Mesenchymal stem cell (in vitro differentiated cells and primary cell): ENCODE measurements around the gene SIN3B.

ENCODE experiments used
- DNase-seq: peaks from one replicate; pipeline ENCODE4 v3.0.0-alpha.2; 2013
- H2AFZ ChIP-seq: one replicate; pipeline ENCODE4 v1.6.1; 2013; ENCODE audit warnings: low read depth, mild to moderate bottlenecking, control low read depth, inconsistent platforms, low read length, moderate library complexity
- H2AK5ac ChIP-seq: 2 replicates; pipeline ENCODE4 v1.6.1; 2013; ENCODE audit warnings: low read length, moderate library complexity, mild to moderate bottlenecking, inconsistent platforms; ENCODE audit not compliant: severe bottlenecking
- H2BK120ac ChIP-seq: one replicate; pipeline ENCODE4 v1.6.1; 2013; ENCODE audit warnings: low read depth, mild to moderate bottlenecking, inconsistent platforms, low read length, moderate library complexity
- H2BK12ac ChIP-seq, 2 experiments: one replicate each; pipeline ENCODE4 v1.6.1; 2013; ENCODE audit warnings: inconsistent platforms in 2 of 2, low read length in 2 of 2, mild to moderate bottlenecking in 2 of 2, moderate library complexity in 2 of 2, control low read depth in 1 of 2
- H2BK15ac ChIP-seq: one replicate; pipeline ENCODE4 v1.6.1; 2013; ENCODE audit warnings: mild to moderate bottlenecking, low read depth, inconsistent platforms; ENCODE audit not compliant: poor library complexity, severe bottlenecking
- H2BK5ac ChIP-seq: 2 replicates; pipeline ENCODE4 v1.6.1; 2013; ENCODE audit warnings: low read depth, mild to moderate bottlenecking, low read length, control low read depth, inconsistent platforms; ENCODE audit not compliant: poor library complexity, severe bottlenecking
- H3K14ac ChIP-seq, 2 experiments: one replicate each; pipeline ENCODE4 v1.6.1; 2013; ENCODE audit warnings: inconsistent platforms in 2 of 2, low read length in 2 of 2, control low read depth in 1 of 2, mild to moderate bottlenecking in 1 of 2, moderate library complexity in 1 of 2
- H3K18ac ChIP-seq, 2 experiments: one replicate each; pipeline ENCODE4 v1.6.1; 2013; ENCODE audit warnings: inconsistent platforms in 2 of 2, low read length in 2 of 2, control low read depth in 1 of 2, low read depth in 1 of 2, mild to moderate bottlenecking in 1 of 2
- H3K23ac ChIP-seq, 2 experiments: one replicate each; pipeline ENCODE4 v1.6.1; 2013; ENCODE audit warnings: inconsistent platforms in 2 of 2, low read length in 2 of 2, mild to moderate bottlenecking in 2 of 2, moderate library complexity in 2 of 2, control low read depth in 1 of 2
- H3K27ac ChIP-seq: 2 replicates; pipeline ENCODE4 v1.5.1; 2013; ENCODE audit warnings: mild to moderate bottlenecking, moderate library complexity, low read length, control low read depth, inconsistent platforms; ENCODE audit not compliant: poor library complexity, severe bottlenecking
- H3K27me3 ChIP-seq, 2 experiments: 2 replicates each; pipeline versions ENCODE4 v1.6.1 to v1.7.0; 2013; ENCODE audit warnings: low read length in 2 of 2, mild to moderate bottlenecking in 2 of 2, moderate library complexity in 2 of 2, control low read depth in 1 of 2, inconsistent platforms in 1 of 2; ENCODE audit not compliant: control insufficient read depth in 1 of 2, insufficient read depth in 1 of 2
- H3K36me3 ChIP-seq, 2 experiments: 2 replicates each; pipeline versions ENCODE4 v1.6.1 to v1.7.0; 2013; ENCODE audit warnings: low read length in 2 of 2, control low read depth in 1 of 2, inconsistent platforms in 1 of 2, low read depth in 1 of 2, mild to moderate bottlenecking in 1 of 2; ENCODE audit not compliant: insufficient read depth in 2 of 2, control insufficient read depth in 1 of 2
- H3K4ac ChIP-seq, 2 experiments: one replicate each; pipeline ENCODE4 v1.6.1; 2013; ENCODE audit warnings: inconsistent platforms in 2 of 2, low read length in 2 of 2, mild to moderate bottlenecking in 2 of 2, moderate library complexity in 2 of 2, control low read depth in 1 of 2, low read depth in 1 of 2
- H3K4me1 ChIP-seq: 2 replicates; pipeline ENCODE4 v1.6.1; 2013; ENCODE audit warnings: low read depth, low read length, control low read depth; ENCODE audit not compliant: control insufficient read depth, insufficient read depth
- H3K4me2 ChIP-seq: 2 replicates; pipeline ENCODE4 v1.6.1; 2013; ENCODE audit warnings: low read length, mild to moderate bottlenecking, inconsistent platforms; ENCODE audit not compliant: poor library complexity, severe bottlenecking
- H3K4me3 ChIP-seq, 2 experiments: 2 replicates each; pipeline versions ENCODE4 v1.5.1 to v1.7.0; 2013; ENCODE audit warnings: low read length in 2 of 2, mild to moderate bottlenecking in 2 of 2, control low read depth in 1 of 2, low read depth in 1 of 2; ENCODE audit not compliant: insufficient read depth in 1 of 2
- H3K79me1 ChIP-seq: replicated peaks from 2 replicates; pipeline ENCODE4 v1.6.1; 2013; ENCODE audit warnings: mild to moderate bottlenecking, control low read depth, low read length, inconsistent platforms; ENCODE audit not compliant: poor library complexity, severe bottlenecking
- H3K9ac ChIP-seq: 2 replicates; pipeline ENCODE4 v1.7.0; 2013; ENCODE audit warnings: mild to moderate bottlenecking, low read length, moderate library complexity
- H3K9me3 ChIP-seq: 2 replicates; pipeline ENCODE4 v1.7.0; 2013; ENCODE audit warnings: mild to moderate bottlenecking, low read length; ENCODE audit not compliant: control insufficient read depth
- H4K8ac ChIP-seq: one replicate; pipeline ENCODE4 v1.6.1; 2013; ENCODE audit warnings: inconsistent platforms, mild to moderate bottlenecking, low read length, moderate library complexity
- H4K91ac ChIP-seq: one replicate; pipeline ENCODE4 v1.6.1; 2013; ENCODE audit warnings: mild to moderate bottlenecking, low read length, inconsistent platforms
- WGBS: methylation state at CpG from one replicate; pipeline ENCODE4 v1.1.7; 2013; ENCODE audit warnings: mixed read lengths; 5-methylcytosine and 5-hydroxymethylcytosine counted together

Gene SIN3B

GRCh38 chr19:16903347-16903746 lies 74.1 kb downstream of the SIN3B start:
- Histone ChIP-seq H4K8ac (no peak overlapping the region), H3K18ac (no peak overlapping the region), H2BK120ac (no peak overlapping the region), H3K4me3 (no peak overlapping the region), H3K9me3 (no peaks in the 10 kb centered on the region), H3K4me2 (no peak overlapping the region), H2BK12ac (no peak overlapping the region), H3K23ac (no peak overlapping the region), H3K27ac (no peak overlapping the region), H4K91ac (no peak overlapping the region), H2BK5ac (no peak overlapping the region), H3K4ac (no peak overlapping the region), H2BK15ac (no peak overlapping the region), H3K9ac (no peak overlapping the region), H2AFZ (no peak overlapping the region), H3K36me3 (no peaks in the 10 kb centered on the region), H3K14ac (no peak overlapping the region), H3K4me1 (no peaks in the 10 kb centered on the region), H3K27me3 (peaks cover 7 to 12% of the 10 kb centered on the region in 2 experiments), H2AK5ac (no peak overlapping the region), H3K79me1 (no peaks in the 10 kb centered on the region)
- no peak for DNase-seq
- WGBS, result 96% methylated on average over 5 of the region's 7 CpGs

GRCh38 chr19:16904599-16904998 lies 75.4 kb downstream of the SIN3B start:
- Histone ChIP-seq H2AFZ (no peak overlapping the region), H3K4me2 (no peak overlapping the region), H4K8ac (no peak overlapping the region), H3K14ac (no peak overlapping the region), H2BK15ac (no peak overlapping the region), H3K36me3 (no peaks in the 10 kb centered on the region), H4K91ac (no peak overlapping the region), H2BK12ac (no peak overlapping the region), H2BK5ac (no peak overlapping the region), H3K79me1 (no peaks in the 10 kb centered on the region), H3K9me3 (no peaks in the 10 kb centered on the region), H3K9ac (no peak overlapping the region), H2BK120ac (no peak overlapping the region), H3K18ac (no peak overlapping the region), H3K4ac (no peak overlapping the region), H3K27ac (no peak overlapping the region), H2AK5ac (no peak overlapping the region), H3K4me3 (no peak overlapping the region), H3K4me1 (peaks cover 2% of the 10 kb centered on the region), H3K23ac (no peak overlapping the region), H3K27me3 (peaks cover 10 to 12% of the 10 kb centered on the region in 2 experiments)
- 44% methylated on average over 5 of the region's 5 CpGs for WGBS
- DNase-seq, result no peak

- Histone ChIP-seq H3K4ac (no peak overlapping the region), H3K4me2 (no peak overlapping the region), H3K79me1 (no peaks in the 10 kb centered on the region), H3K9ac (no peak overlapping the region), H4K91ac (peak overlapping the region; percentile 61), H2BK15ac (no peak overlapping the region), H2AFZ (no peak overlapping the region), H3K4me1 (peaks cover 2% of the 10 kb centered on the region), H3K23ac (no peak overlapping the region), H2AK5ac (no peak overlapping the region), H3K9me3 (peaks cover 18% of the 10 kb centered on the region), H3K27me3 (peaks cover 6 to 10% of the 10 kb centered on the region in 2 experiments), H3K14ac (no peak overlapping the region), H2BK5ac (no peak overlapping the region), H2BK120ac (no peak overlapping the region), H3K18ac (no peak overlapping the region), H2BK12ac (no peak overlapping the region), H3K36me3 (no peaks in the 10 kb centered on the region), H3K4me3 (no peak overlapping the region), H4K8ac (no peak overlapping the region), H3K27ac (no peak overlapping the region)
- WGBS, result 78% methylated on average over 12 of the region's 12 CpGs
- DNase-seq, result no peak
Observed at GRCh38 chr19:16908759-16909158, 79.6 kb downstream of the SIN3B start.

- no peak for DNase-seq
- Histone ChIP-seq H2AK5ac (no peak overlapping the region), H3K27ac (no peak overlapping the region), H3K4me1 (peaks cover 2% of the 10 kb centered on the region), H3K18ac (no peak overlapping the region), H2AFZ (no peak overlapping the region), H3K9ac (no peak overlapping the region), H3K79me1 (no peaks in the 10 kb centered on the region), H2BK5ac (no peak overlapping the region), H2BK15ac (no peak overlapping the region), H3K4me2 (no peak overlapping the region), H4K8ac (no peak overlapping the region), H3K4ac (no peak overlapping the region), H2BK120ac (no peak overlapping the region), H3K9me3 (peaks cover 28% of the 10 kb centered on the region), H3K27me3 (peaks cover 0 to 4% of the 10 kb centered on the region in 2 experiments), H3K36me3 (no peaks in the 10 kb centered on the region), H4K91ac (no peak overlapping the region), H3K23ac (no peak overlapping the region), H2BK12ac (no peak overlapping the region), H3K14ac (no peak overlapping the region), H3K4me3 (no peak overlapping the region)
- 81% methylated on average over 6 of the region's 7 CpGs for WGBS
Observed at GRCh38 chr19:16911046-16911445, 81.8 kb downstream of the SIN3B start.
